Liver (tissue), 3 donors: ENCODE data around the gene JADE3.

Experiments
- ATF3 ChIP-seq: IDR thresholded peaks from 2 replicates; pipeline ENCODE4 v1.6.1; 2016; ENCODE audit warnings: antibody characterized with exemption
- CTCF ChIP-seq: fragments of 150-350 bp; IDR thresholded peaks from 2 replicates; pipeline ENCODE4 v1.5.1; 2017; ENCODE audit warnings: improper control_type of control experiment, low read depth, low read length; ENCODE audit not compliant: missing input control
- EGR1 ChIP-seq, 2 donors: IDR thresholded peaks; 2 replicates each; pipeline ENCODE4 v1.6.1; 2016 to 2018; ENCODE audit warnings: antibody characterized with exemption in 2 of 2, low read depth in 2 of 2
- FOXA2 ChIP-seq: IDR thresholded peaks from 2 replicates; pipeline ENCODE4 v1.6.1; 2016; ENCODE audit warnings: antibody characterized with exemption
- GABPA ChIP-seq, 2 donors: IDR thresholded peaks in 1 of 2; conservative IDR thresholded peaks in 1 of 2; 2 replicates each; pipeline ENCODE4 v1.6.1; 2016; ENCODE audit warnings: antibody characterized with exemption in 2 of 2, mild to moderate bottlenecking in 1 of 2, moderate library complexity in 1 of 2
- JUND ChIP-seq, 2 donors: IDR thresholded peaks; 2 replicates each; pipeline ENCODE4 v1.6.1; 2016; ENCODE audit warnings: antibody characterized with exemption in 2 of 2
- RAD21 ChIP-seq, 2 donors: IDR thresholded peaks; 2 replicates each; pipeline ENCODE4 v1.6.1; 2016; ENCODE audit warnings: antibody characterized with exemption in 2 of 2, mild to moderate bottlenecking in 2 of 2
- REST ChIP-seq: IDR thresholded peaks from 2 replicates; pipeline ENCODE4 v1.6.1; 2016; ENCODE audit warnings: antibody characterized with exemption, mild to moderate bottlenecking
- SP1 ChIP-seq: IDR thresholded peaks from 2 replicates; pipeline ENCODE4 v1.6.1; 2018; ENCODE audit warnings: antibody characterized with exemption, mild to moderate bottlenecking
- donor health status: healthy.
- donor health status: healthy.

GRCh38 chrX:47068720-47069119 is 156.5 kb downstream of the JADE3 start:
- TF ChIP-seq JUND (IDR thresholded peaks at IDR 0.05) (no peak), CTCF (no peak), ATF3 (no peak), REST (no peak), GABPA (IDR thresholded peaks at IDR 0.05 in 1 of 2, conservative IDR thresholded peaks at IDR 0.05 in 1 of 2) (no peak), EGR1 (IDR thresholded peaks at IDR 0.05; ENCODE audit: low read depth in 2 of 2) (no peak), FOXA2 (no peak), SP1 (no peak), RAD21 (IDR thresholded peaks at IDR 0.05) (no peak)
